ENCODE measurements around the gene CYP4A22. TPM values are rescaled to one million over a fixed set of nuclear protein-coding genes. Genes with fewer than 3 reads are reported as not detected.

The CYP4A22 gene
- total RNA-seq, 1 donor from 2014 or later: not detected

DNA sequence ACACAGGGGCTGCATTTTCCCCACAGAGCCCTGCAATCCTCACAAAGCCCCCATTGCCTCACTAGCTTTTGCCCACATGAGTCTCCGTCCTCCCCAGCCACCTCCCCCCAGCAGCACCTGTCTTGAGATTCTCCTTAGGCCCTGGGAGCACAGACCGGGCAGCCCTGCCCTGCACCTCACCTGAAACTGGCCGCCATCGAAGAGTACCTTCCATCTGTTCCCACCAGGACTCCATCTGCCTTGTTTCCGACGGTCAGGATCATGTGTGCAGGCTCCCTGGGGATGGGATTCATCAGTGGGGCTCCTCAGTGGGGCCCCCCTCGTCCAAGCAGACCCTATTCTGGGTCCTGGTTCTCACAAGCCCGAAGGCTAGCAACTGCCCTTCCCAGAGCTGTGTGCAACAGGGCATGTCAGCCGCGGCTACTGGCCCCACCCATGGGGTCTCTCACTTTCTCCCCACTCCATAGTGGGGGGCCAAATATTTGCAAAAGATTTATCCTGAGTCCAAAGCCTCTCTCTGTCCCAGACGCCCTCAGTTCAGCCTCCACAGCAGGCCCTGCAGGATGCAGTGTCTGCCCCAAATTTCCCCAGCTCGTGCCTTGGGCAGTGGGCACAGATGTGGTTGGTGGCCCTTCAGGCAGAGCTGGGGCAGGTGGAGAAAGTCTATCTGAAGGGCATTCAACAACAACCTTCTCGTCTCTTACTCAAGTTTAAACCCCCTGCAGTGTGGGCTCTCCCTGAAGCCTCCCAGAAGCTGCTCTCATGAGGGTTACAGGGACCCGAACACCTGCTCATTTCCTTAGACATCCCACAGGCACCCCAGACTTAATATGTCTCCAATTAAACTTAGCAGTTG, 47.8 kb downstream of the CYP4A22 start:
- Histone ChIP-seq H3K36me3 (ENCODE audit: control insufficient read depth, insufficient read depth, low read length) (no peaks in the 10 kb centered on the region), H3K27me3 (ENCODE audit: control insufficient read depth, insufficient read depth, low read length) (no peaks in the 10 kb centered on the region), H3K4me3 (ENCODE audit: low read depth, low read length) (no peak overlapping the region)
- TF ChIP-seq, protein P1, sequence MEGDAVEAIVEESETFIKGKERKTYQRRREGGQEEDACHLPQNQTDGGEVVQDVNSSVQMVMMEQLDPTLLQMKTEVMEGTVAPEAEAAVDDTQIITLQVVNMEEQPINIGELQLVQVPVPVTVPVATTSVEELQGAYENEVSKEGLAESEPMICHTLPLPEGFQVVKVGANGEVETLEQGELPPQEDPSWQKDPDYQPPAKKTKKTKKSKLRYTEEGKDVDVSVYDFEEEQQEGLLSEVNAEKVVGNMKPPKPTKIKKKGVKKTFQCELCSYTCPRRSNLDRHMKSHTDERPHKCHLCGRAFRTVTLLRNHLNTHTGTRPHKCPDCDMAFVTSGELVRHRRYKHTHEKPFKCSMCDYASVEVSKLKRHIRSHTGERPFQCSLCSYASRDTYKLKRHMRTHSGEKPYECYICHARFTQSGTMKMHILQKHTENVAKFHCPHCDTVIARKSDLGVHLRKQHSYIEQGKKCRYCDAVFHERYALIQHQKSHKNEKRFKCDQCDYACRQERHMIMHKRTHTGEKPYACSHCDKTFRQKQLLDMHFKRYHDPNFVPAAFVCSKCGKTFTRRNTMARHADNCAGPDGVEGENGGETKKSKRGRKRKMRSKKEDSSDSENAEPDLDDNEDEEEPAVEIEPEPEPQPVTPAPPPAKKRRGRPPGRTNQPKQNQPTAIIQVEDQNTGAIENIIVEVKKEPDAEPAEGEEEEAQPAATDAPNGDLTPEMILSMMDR (IDR thresholded peaks at IDR 0.05; ENCODE audit: insufficient read depth, low read length, poor library complexity, severe bottlenecking): no peak
- no peak for DNase-seq (ENCODE audit: low read depth)

DNA sequence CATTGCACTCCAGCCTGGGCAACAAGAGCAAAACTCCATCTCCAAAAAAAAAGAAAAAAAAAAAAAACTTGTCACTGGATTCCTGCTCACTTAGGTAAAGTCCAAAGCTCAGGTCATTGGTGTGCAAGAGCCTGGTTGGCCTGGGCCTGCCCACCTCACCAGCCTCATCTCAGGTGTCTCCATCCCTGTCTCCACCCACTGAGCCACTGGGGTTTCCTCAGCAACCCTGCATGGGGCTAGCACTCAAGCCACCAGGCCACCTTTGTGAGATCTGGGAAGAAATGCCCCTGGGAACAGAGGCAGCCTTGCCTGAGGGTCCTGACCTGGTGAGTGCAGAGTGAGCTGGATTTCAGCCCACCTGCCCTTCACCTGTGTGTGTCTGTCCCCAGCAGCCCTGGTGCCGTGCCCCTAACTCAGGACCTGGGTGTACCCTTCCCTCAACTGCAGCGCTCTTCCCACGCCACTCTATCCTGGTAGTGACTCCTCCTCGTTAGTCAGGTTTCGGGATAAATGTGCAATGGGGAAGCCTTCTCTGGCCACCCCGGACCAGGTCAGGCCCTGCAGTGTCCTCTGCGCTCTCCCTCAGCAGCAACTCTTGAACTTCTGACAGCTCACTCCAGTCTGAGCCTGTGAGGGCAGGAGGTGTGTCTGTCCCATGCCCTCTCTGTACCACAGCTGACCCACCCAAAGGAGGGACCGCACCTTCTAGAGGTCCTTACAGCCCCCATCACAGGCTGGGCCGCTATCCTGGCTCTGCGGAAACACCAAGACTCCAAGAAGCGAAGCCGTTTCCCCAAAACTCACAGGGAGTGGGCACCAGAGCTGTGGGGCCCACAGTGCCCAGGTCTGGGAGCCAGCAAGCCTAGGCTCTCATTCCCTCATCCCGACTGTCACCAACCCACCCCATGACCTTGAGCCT, 49.3 kb downstream of the CYP4A22 start:
- no peak for DNase-seq (ENCODE audit: low read depth)
- H3K4me3 ChIP-seq (ENCODE audit: low read depth, low read length): no peak overlapping the region
- no peaks in the 10 kb centered on the region for H3K27me3 ChIP-seq (ENCODE audit: control insufficient read depth, insufficient read depth, low read length)
- TF ChIP-seq, protein P1 (IDR thresholded peaks at IDR 0.05; ENCODE audit: insufficient read depth, low read length, poor library complexity, severe bottlenecking): no peak
- no peaks in the 10 kb centered on the region for H3K36me3 ChIP-seq (ENCODE audit: control insufficient read depth, insufficient read depth, low read length)

DNA sequence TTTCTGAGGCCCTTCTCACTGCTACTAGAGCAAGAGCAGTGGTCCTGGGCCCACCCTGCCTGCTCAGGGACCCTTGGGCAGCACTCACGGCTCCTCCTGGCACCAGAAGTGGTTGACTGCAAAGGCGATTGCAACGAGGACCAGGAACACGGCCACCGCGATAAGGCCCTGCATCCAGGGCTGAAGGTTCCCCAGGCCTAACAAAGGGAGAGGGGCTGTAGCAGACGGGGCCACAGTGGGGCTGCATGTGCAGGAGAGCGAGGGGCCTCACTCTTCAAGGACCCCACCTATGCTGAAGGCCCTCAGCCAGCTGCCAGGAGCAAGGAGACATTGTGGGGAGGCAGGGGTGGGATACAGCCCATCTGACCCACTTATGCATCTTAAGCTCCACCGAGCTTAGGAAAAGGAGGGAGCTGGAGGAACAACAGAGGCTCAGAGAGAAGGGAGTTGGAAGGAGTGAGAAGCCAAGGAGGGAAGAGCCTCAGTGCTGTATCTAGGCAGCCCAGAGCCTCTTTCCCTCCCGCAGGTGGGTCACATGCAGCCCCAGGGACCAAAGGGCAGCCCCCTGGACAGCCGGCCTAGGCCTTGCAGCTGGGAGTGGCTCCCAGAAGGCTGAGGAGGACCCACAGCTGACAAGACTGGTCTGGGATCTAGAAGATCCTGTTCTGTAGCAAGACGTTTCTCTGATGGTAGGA, 50.1 kb downstream of the CYP4A22 start:
- TF ChIP-seq, protein P1 (IDR thresholded peaks at IDR 0.05; ENCODE audit: insufficient read depth, low read length, poor library complexity, severe bottlenecking): no peak
- Histone ChIP-seq H3K27me3 (ENCODE audit: control insufficient read depth, insufficient read depth, low read length) (no peaks in the 10 kb centered on the region), H3K4me3 (ENCODE audit: low read depth, low read length) (no peak overlapping the region), H3K36me3 (ENCODE audit: control insufficient read depth, insufficient read depth, low read length) (no peaks in the 10 kb centered on the region)
- DNase-seq (ENCODE audit: low read depth): no peak

GRCh38 chr1:47187926-47188250, 50.6 kb downstream of the CYP4A22 start:
- Histone ChIP-seq H3K4me3 (ENCODE audit: low read depth, low read length) (no peak overlapping the region), H3K36me3 (ENCODE audit: control insufficient read depth, insufficient read depth, low read length) (no peaks in the 10 kb centered on the region), H3K27me3 (ENCODE audit: control insufficient read depth, insufficient read depth, low read length) (no peaks in the 10 kb centered on the region)
- no peak for DNase-seq (ENCODE audit: low read depth)
- TF ChIP-seq, protein P1 (IDR thresholded peaks at IDR 0.05; ENCODE audit: insufficient read depth, low read length, poor library complexity, severe bottlenecking): no peak

- DNase-seq (ENCODE audit: low read depth): no peak
- Histone ChIP-seq H3K4me3 (ENCODE audit: low read depth, low read length) (peak overlapping the region; percentile 28), H3K27me3 (ENCODE audit: control insufficient read depth, insufficient read depth, low read length) (no peaks in the 10 kb centered on the region), H3K36me3 (ENCODE audit: control insufficient read depth, insufficient read depth, low read length) (no peaks in the 10 kb centered on the region)
- TF ChIP-seq, protein P1 (IDR thresholded peaks at IDR 0.05; ENCODE audit: insufficient read depth, low read length, poor library complexity, severe bottlenecking): no peak
Measured at GRCh38 chr1:47188791-47189785, 51.8 kb downstream of the CYP4A22 start.
